HEK293 (cell line): Measurements from ENCODE around the gene AGFG1.

Experiments
- CTCF ChIA-PET: fragments of 350-600 bp; formaldehyde crosslinking; extraction: SDS; loops from one replicate; lab custom pipeline; 2021; ENCODE audit warnings: antibody characterized with exemption; lab: Yijun Ruan, JAX
- POLR2A ChIA-PET: fragments of 300-600 bp; formaldehyde crosslinking; extraction: SDS; loops from one replicate; lab custom pipeline; 2020; ENCODE audit warnings: antibody characterized with exemption, inconsistent platforms; lab: Yijun Ruan, JAX
- H3K27ac ChIP-seq: fragments of 200-500 bp; sonication (Bioruptor generic); 2 replicates; pipeline ENCODE4 v1.5.1; 2014; ENCODE audit warnings: low read depth, low read length, control low read depth, inconsistent platforms; ENCODE audit errors: extremely low read depth
- H3K36me3 ChIP-seq, 2 experiments: fragments of 200-500 bp in 1 of 2; sonication (Bioruptor generic) in 1 of 2; 1 replicate in 1 of 2; 2 replicates in 1 of 2; pipeline ENCODE4 v1.5.1; 2014 to 2017; ENCODE audit warnings: inconsistent platforms in 2 of 2, low read length in 2 of 2; ENCODE audit not compliant: control insufficient read depth in 2 of 2, insufficient read depth in 1 of 2
- H3K4me1 ChIP-seq: fragments of 200-500 bp; sonication (Bioruptor generic); 2 replicates; pipeline ENCODE4 v1.5.1; 2014; ENCODE audit warnings: mild to moderate bottlenecking, low read length, inconsistent platforms; ENCODE audit not compliant: control insufficient read depth, insufficient read depth
- H3K4me3 ChIP-seq: 2 replicates; pipeline ENCODE4 v1.5.1; 2011; ENCODE audit warnings: low read depth, mild to moderate bottlenecking, control low read depth, low read length, moderate library complexity
- H3K9me3 ChIP-seq: fragments of 200-500 bp; sonication (Bioruptor generic); 2 replicates; pipeline ENCODE4 v1.5.1; 2014; ENCODE audit warnings: low read depth, low read length, inconsistent platforms; ENCODE audit not compliant: control insufficient read depth, insufficient read depth
- AEBP2 ChIP-seq: fragments of 450-650 bp; formaldehyde crosslinking; IDR thresholded peaks from 2 replicates; pipeline ENCODE4 v1.5.1; 2016; ENCODE audit warnings: missing biosample characterization, missing genetic modification characterization, borderline replicate concordance
- HIC1 ChIP-seq: fragments of 450-650 bp; formaldehyde crosslinking; IDR thresholded peaks from 2 replicates; pipeline ENCODE4 v1.5.1; 2016; ENCODE audit warnings: missing biosample characterization, missing genetic modification characterization
- HOXC10 ChIP-seq: sonication (generic); formaldehyde crosslinking; IDR thresholded peaks from 2 replicates; pipeline ENCODE4 v1.8.1; 2023; ENCODE audit warnings: mild to moderate bottlenecking, missing genetic modification reagents
- PBX3 ChIP-seq: sonication (generic); formaldehyde crosslinking; IDR thresholded peaks from 2 replicates; pipeline ENCODE4 v1.8.1; 2022; ENCODE audit warnings: mild to moderate bottlenecking, moderate library complexity, missing genetic modification reagents
- SP3 ChIP-seq: fragments of 450-650 bp; formaldehyde crosslinking; IDR thresholded peaks from 2 replicates; pipeline ENCODE4 v1.5.1; 2016; ENCODE audit warnings: missing biosample characterization, missing genetic modification characterization
- SP7 ChIP-seq: fragments of 450-650 bp; formaldehyde crosslinking; IDR thresholded peaks from 2 replicates; pipeline ENCODE4 v1.5.1; 2016; ENCODE audit warnings: missing biosample characterization, missing genetic modification characterization
- ZBTB20 ChIP-seq: fragments of 450-650 bp; formaldehyde crosslinking; IDR thresholded peaks from 2 replicates; pipeline ENCODE4 v1.5.1; 2016; ENCODE audit warnings: missing biosample characterization, missing genetic modification characterization
- ZBTB6 ChIP-seq: fragments of 450-650 bp; formaldehyde crosslinking; IDR thresholded peaks from 2 replicates; pipeline ENCODE4 v1.5.1; 2017; ENCODE audit warnings: missing biosample characterization, missing genetic modification characterization
- ZBTB8A ChIP-seq: fragments of 450-650 bp; formaldehyde crosslinking; IDR thresholded peaks from 2 replicates; pipeline ENCODE4 v1.5.1; 2016; ENCODE audit warnings: missing biosample characterization, missing genetic modification characterization
- ZNF121 ChIP-seq: fragments of 450-650 bp; formaldehyde crosslinking; IDR thresholded peaks from 2 replicates; pipeline ENCODE4 v1.5.1; 2016; ENCODE audit warnings: missing biosample characterization, missing genetic modification characterization
- ZNF366 ChIP-seq: fragments of 450-650 bp; formaldehyde crosslinking; conservative IDR thresholded peaks from 2 replicates; pipeline ENCODE4 v1.5.1; 2016; ENCODE audit warnings: missing biosample characterization, missing genetic modification characterization
- ZNF449 ChIP-seq: fragments of 450-650 bp; formaldehyde crosslinking; IDR thresholded peaks from 2 replicates; pipeline ENCODE4 v1.5.1; 2017; ENCODE audit warnings: missing biosample characterization, mild to moderate bottlenecking, missing genetic modification characterization, moderate library complexity
- ZNF488 ChIP-seq: fragments of 450-650 bp; formaldehyde crosslinking; IDR thresholded peaks from 2 replicates; pipeline ENCODE4 v1.5.1; 2016; ENCODE audit warnings: missing biosample characterization, missing genetic modification characterization
- ZNF623 ChIP-seq: fragments of 450-650 bp; formaldehyde crosslinking; IDR thresholded peaks from 2 replicates; pipeline ENCODE4 v1.5.1; 2016; ENCODE audit warnings: missing biosample characterization, missing genetic modification characterization

The AGFG1 gene

GRCh38 chr2:227464361-227464760, 7.6 kb upstream of the AGFG1 start (continued):
- TF ChIP-seq ZNF488 (no peak), HOXC10 (CRISPR knock-in tag) (no peak), ZBTB20 (tag by site-specific recombination) (no peak)

- Histone ChIP-seq H3K9me3 (no peaks in the 10 kb centered on the region), H3K36me3 (no peaks in the 10 kb centered on the region)
- TF ChIP-seq SP7 (tag by site-specific recombination) (no peak), AEBP2 (no peak), ZNF121 (0 out of 2 replicates have a peak, but pooled peaks have one; percentile 37), ZNF366 (tag by site-specific recombination) (no peak), ZNF449 (tag by site-specific recombination) (no peak), SP3 (tag by site-specific recombination) (no peak)
- TF ChIP-seq, all 188 proteins: peak for 1
- no peak overlapping the region for H3K4me3 ChIP-seq
- ChIA-PET POLR2A (interaction anchor here (0.8 kb wide), 1 partner anchor 50 kb away, joined by 5 read pairs; no protein-coding TSS in a partner anchor), CTCF (interaction anchor here (0.7 to 2.2 kb wide), 2 partner anchors 59 to 193 kb away, joined by 3 to 8 read pairs; no protein-coding TSS in a partner anchor)
- H3K27ac ChIP-seq: no peak overlapping the region
- peaks cover 11% of the 10 kb centered on the region for H3K4me1 ChIP-seq
Observed at GRCh38 chr2:227464851-227465250, 7.1 kb upstream of the AGFG1 start.

GRCh38 chr2:227466887-227467600, 4.9 kb upstream of the AGFG1 start:
- Histone ChIP-seq H3K4me3 (no peak overlapping the region), H3K4me1 (peaks cover 5% of the 10 kb centered on the region; the same call in 1 of the 2 replicates), H3K36me3 (no peaks in the 10 kb centered on the region), H3K9me3 (no peaks in the 10 kb centered on the region), H3K27ac (peak overlapping the region; percentile 47)
- ChIA-PET POLR2A (interaction anchor here (0.7 kb wide), 1 partner anchor 126 kb away, joined by 3 read pairs; no protein-coding TSS in a partner anchor), CTCF (interaction anchor here (0.5 to 1.4 kb wide), 2 partner anchors 60 to 335 kb away, joined by 3 to 4 read pairs; no protein-coding TSS in a partner anchor)
- TF ChIP-seq ZBTB6 (tag by site-specific recombination) (no peak), ZBTB8A (no peak), PBX3 (no peak), HIC1 (0 out of 2 replicates have a peak, but pooled peaks have one; percentile 39), ZNF623 (tag by site-specific recombination) (peak; percentile 96)
